ENCODE data around the gene KLF6.

DNA sequence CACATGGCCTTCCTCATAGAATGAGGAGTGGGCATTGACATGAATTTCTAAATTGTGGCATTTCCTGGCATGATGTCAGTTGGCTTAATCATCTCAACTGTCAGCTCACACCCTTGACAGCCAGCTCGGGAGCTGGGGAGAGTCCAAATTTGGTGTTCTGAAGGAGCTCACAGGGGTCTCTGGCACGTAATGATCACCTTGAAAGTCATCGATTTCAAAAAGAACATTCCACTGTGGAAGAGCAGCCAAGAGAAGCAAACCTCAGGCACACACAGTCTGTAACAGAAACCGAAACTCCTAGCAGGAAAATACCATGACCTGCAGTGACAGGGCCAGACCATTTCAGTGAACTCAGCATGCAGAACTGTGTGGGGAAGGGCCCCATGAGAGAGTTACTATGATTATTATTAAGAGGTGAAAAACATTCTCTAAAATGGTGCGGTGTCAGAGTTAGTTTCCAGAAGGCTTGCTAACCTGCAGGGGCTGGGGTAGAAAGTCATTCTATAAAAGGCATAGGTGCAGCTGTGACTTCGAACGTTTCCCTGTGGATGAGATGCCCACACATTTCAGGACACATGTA, 26.4 kb upstream of the KLF6 start:
- TF ChIP-seq CREM (CRISPR knock-in tag; IDR thresholded peaks at IDR 0.05) (no peak), NR2C2 (CRISPR knock-in tag; IDR thresholded peaks at IDR 0.05) (no peak), EMX1 (CRISPR knock-in tag; IDR thresholded peaks at IDR 0.05) (no peak), ELF4 (CRISPR knock-in tag; IDR thresholded peaks at IDR 0.05; ENCODE audit: low read depth) (no peak), JUN (CRISPR knock-in tag; IDR thresholded peaks at IDR 0.05) (no peak), NFATC4 (CRISPR knock-in tag; IDR thresholded peaks at IDR 0.05) (no peak), NFE2L1 (CRISPR knock-in tag; IDR thresholded peaks at IDR 0.05) (no peak)
- TF ChIP-seq, protein P1, sequence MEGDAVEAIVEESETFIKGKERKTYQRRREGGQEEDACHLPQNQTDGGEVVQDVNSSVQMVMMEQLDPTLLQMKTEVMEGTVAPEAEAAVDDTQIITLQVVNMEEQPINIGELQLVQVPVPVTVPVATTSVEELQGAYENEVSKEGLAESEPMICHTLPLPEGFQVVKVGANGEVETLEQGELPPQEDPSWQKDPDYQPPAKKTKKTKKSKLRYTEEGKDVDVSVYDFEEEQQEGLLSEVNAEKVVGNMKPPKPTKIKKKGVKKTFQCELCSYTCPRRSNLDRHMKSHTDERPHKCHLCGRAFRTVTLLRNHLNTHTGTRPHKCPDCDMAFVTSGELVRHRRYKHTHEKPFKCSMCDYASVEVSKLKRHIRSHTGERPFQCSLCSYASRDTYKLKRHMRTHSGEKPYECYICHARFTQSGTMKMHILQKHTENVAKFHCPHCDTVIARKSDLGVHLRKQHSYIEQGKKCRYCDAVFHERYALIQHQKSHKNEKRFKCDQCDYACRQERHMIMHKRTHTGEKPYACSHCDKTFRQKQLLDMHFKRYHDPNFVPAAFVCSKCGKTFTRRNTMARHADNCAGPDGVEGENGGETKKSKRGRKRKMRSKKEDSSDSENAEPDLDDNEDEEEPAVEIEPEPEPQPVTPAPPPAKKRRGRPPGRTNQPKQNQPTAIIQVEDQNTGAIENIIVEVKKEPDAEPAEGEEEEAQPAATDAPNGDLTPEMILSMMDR (IDR thresholded peaks at IDR 0.05): no peak
- TF ChIP-seq, protein P2, sequence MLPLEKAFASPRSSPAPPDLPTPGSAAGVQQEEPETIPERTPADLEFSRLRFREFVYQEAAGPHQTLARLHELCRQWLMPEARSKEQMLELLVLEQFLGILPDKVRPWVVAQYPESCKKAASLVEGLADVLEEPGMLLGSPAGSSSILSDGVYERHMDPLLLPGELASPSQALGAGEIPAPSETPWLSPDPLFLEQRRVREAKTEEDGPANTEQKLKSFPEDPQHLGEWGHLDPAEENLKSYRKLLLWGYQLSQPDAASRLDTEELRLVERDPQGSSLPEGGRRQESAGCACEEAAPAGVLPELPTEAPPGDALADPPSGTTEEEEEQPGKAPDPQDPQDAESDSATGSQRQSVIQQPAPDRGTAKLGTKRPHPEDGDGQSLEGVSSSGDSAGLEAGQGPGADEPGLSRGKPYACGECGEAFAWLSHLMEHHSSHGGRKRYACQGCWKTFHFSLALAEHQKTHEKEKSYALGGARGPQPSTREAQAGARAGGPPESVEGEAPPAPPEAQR (CRISPR knock-in tag; IDR thresholded peaks at IDR 0.05): no peak
- TF ChIP-seq, protein P3, sequence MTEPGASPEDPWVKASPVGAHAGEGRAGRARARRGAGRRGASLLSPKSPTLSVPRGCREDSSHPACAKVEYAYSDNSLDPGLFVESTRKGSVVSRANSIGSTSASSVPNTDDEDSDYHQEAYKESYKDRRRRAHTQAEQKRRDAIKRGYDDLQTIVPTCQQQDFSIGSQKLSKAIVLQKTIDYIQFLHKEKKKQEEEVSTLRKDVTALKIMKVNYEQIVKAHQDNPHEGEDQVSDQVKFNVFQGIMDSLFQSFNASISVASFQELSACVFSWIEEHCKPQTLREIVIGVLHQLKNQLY (CRISPR knock-in tag; IDR thresholded peaks at IDR 0.05): no peak
- TF ChIP-seq, protein P4, sequence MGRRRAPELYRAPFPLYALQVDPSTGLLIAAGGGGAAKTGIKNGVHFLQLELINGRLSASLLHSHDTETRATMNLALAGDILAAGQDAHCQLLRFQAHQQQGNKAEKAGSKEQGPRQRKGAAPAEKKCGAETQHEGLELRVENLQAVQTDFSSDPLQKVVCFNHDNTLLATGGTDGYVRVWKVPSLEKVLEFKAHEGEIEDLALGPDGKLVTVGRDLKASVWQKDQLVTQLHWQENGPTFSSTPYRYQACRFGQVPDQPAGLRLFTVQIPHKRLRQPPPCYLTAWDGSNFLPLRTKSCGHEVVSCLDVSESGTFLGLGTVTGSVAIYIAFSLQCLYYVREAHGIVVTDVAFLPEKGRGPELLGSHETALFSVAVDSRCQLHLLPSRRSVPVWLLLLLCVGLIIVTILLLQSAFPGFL (CRISPR knock-in tag; IDR thresholded peaks at IDR 0.05; ENCODE audit: borderline replicate concordance): no peak
- TF ChIP-seq, protein P5, sequence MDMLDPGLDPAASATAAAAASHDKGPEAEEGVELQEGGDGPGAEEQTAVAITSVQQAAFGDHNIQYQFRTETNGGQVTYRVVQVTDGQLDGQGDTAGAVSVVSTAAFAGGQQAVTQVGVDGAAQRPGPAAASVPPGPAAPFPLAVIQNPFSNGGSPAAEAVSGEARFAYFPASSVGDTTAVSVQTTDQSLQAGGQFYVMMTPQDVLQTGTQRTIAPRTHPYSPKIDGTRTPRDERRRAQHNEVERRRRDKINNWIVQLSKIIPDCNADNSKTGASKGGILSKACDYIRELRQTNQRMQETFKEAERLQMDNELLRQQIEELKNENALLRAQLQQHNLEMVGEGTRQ (CRISPR knock-in tag; IDR thresholded peaks at IDR 0.05): no peak
- TF ChIP-seq, protein P6, sequence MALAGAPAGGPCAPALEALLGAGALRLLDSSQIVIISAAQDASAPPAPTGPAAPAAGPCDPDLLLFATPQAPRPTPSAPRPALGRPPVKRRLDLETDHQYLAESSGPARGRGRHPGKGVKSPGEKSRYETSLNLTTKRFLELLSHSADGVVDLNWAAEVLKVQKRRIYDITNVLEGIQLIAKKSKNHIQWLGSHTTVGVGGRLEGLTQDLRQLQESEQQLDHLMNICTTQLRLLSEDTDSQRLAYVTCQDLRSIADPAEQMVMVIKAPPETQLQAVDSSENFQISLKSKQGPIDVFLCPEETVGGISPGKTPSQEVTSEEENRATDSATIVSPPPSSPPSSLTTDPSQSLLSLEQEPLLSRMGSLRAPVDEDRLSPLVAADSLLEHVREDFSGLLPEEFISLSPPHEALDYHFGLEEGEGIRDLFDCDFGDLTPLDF (CRISPR knock-in tag; IDR thresholded peaks at IDR 0.05): no peak
